GM23248 (cell line): ENCODE data around the gene ERC1.

Experiments
- EZH2 ChIP-seq: fragments of 200-600 bp; sonication (generic); IDR thresholded peaks from 2 replicates; pipeline ENCODE4 v1.6.1; 2018; ENCODE audit warnings: antibody characterized with exemption, mild to moderate bottlenecking; ENCODE audit not compliant: insufficient read depth, poor library complexity, severe bottlenecking
- EZH2phosphoT487 ChIP-seq: fragments of 200-600 bp; sonication (generic); IDR thresholded peaks from 2 replicates; pipeline ENCODE4 v1.6.1; 2018; ENCODE audit warnings: antibody characterized with exemption, moderate library complexity, mild to moderate bottlenecking, low read depth; ENCODE audit not compliant: insufficient read depth

DNA sequence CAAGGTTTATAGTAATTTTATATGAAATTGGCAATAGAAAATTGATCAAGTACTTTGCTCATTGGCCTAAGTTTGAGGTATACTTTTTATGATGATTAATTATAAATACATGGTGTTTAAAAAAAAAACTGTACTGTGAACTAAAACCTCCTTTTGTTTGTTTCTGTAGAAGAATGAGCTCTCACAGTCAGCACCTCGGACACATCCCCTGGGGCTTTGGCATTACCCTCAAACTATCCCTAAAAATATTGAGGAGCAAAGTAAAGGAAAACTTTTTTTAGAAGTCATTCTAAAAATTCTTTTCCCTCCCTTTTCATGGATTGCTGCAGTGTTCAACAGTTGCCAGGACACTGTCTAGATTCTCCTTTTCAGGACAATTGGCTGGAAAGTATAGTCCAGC, 419.8 kb downstream of the ERC1 start:
- no peak for TF ChIP-seq EZH2phosphoT487
- TF ChIP-seq EZH2: no peak
